Panc1 (cell line): ENCODE measurements around the gene DYNLT1. TPM values are rescaled to one million over a fixed set of nuclear protein-coding genes. Genes with fewer than 3 reads are reported as not detected.
A peak's percentile ranks its signal among the peaks of the same experiment; 100 is the strongest.
"Not testable (repeated sequence)": the region's sequence is repeated elsewhere in the genome, so short reads cannot be mapped to it uniquely, and the experiment has no call there.

ENCODE experiments used
- ATAC-seq: fragments of 200-7000 bp; cut with Tn5 transposase; 2 replicates; pipeline ENCODE4 v1.9.1; 2020; ENCODE audit warnings: mild to moderate bottlenecking, moderate library complexity
- BruUV-seq: library from RNA; stranded (reverse); fragments of 400-500 nt; replicated peaks from 2 replicates; lab custom pipeline; 2021; lab: Mats Ljungman, UMichigan
- CTCF ChIA-PET: fragments of 300-600 bp; sonication (Branson Sonifier 250); formaldehyde crosslinking; loops from one replicate; lab custom pipeline; 2022; ENCODE audit warnings: antibody characterized with exemption; lab: Charles Lee
- POLR2A ChIA-PET: fragments of 300-600 bp; sonication (Branson Sonifier 250); formaldehyde crosslinking; loops from one replicate; lab custom pipeline; 2022; ENCODE audit warnings: antibody characterized with exemption; lab: Charles Lee
- DNase-seq: peaks from one replicate; pipeline ENCODE4 v3.0.0-alpha.2; 2010; ENCODE audit warnings: low read depth, low spot score
- H3K27ac ChIP-seq: 2 replicates; pipeline ENCODE4 v1.5.1; 2011; ENCODE audit warnings: mild to moderate bottlenecking, low read length, inconsistent platforms
- H3K27me3 ChIP-seq: fragments of 200-500 bp; sonication (Bioruptor generic); 2 replicates; pipeline ENCODE4 v1.6.0; 2014; ENCODE audit warnings: low read length, inconsistent platforms; ENCODE audit not compliant: control insufficient read depth, insufficient read depth
- H3K36me3 ChIP-seq: fragments of 200-500 bp; sonication (Bioruptor generic); 2 replicates; pipeline ENCODE4 v1.5.1; 2014; ENCODE audit warnings: inconsistent platforms, mild to moderate bottlenecking, low read length, moderate library complexity; ENCODE audit not compliant: control insufficient read depth, insufficient read depth
- H3K4me1 ChIP-seq: 2 replicates; pipeline ENCODE4 v1.5.1; 2011; ENCODE audit warnings: inconsistent platforms, mild to moderate bottlenecking, low read length, moderate library complexity; ENCODE audit not compliant: control insufficient read depth, insufficient read depth
- H3K4me3 ChIP-seq, 2 experiments: 2 replicates each; pipeline ENCODE4 v1.5.1; 2011 to 2012; ENCODE audit warnings: low read depth in 2 of 2, low read length in 2 of 2, mild to moderate bottlenecking in 2 of 2, inconsistent platforms in 1 of 2, moderate library complexity in 1 of 2
- H3K9me3 ChIP-seq: fragments of 200-500 bp; sonication (Bioruptor generic); 2 replicates; pipeline ENCODE4 v1.5.1; 2014; ENCODE audit warnings: low read depth, mild to moderate bottlenecking, inconsistent platforms, low read length, moderate library complexity; ENCODE audit not compliant: control insufficient read depth, insufficient read depth
- POLR2AphosphoS5 ChIP-seq: IDR thresholded peaks from 2 replicates; pipeline ENCODE4 v1.6.1; 2012; ENCODE audit warnings: mild to moderate bottlenecking, low read depth, low read length, moderate library complexity
- SIN3A ChIP-seq: IDR thresholded peaks from 2 replicates; pipeline ENCODE4 v1.6.1; 2012; ENCODE audit warnings: low read depth, mild to moderate bottlenecking, low read length, moderate library complexity, borderline replicate concordance; ENCODE audit not compliant: insufficient read depth
- TCF7L2 ChIP-seq: IDR thresholded peaks from 2 replicates; pipeline ENCODE4 v1.6.1; 2011; ENCODE audit warnings: mild to moderate bottlenecking, low read depth, low read length, inconsistent platforms
- in situ Hi-C: cut with HindIII; loops from 2 replicates; pipeline ENCODE4 v1.10.0; 2016; ENCODE audit warnings: low sequenced_read_pairs, low pct_unique_long_range_greater_than_20kb
- intact Hi-C: fragments of 100-400 bp; cut with micrococcal nuclease; formaldehyde crosslinking; loops from one replicate; pipeline ENCODE4 v1.10.0; 2022; ENCODE audit not compliant: unreplicated experiment
- total RNA-seq: library from RNA; stranded (reverse); gene quantifications from one replicate; pipeline ENCODE4 v1.2.1, GENCODE V29; 2021; ENCODE audit not compliant: unreplicated experiment
- TF ChIP-seq, protein P1 (sequence below): fragments of 450-650 bp; IDR thresholded peaks from 2 replicates; pipeline ENCODE4 v1.5.1; 2017; ENCODE audit warnings: mild to moderate bottlenecking
- TF ChIP-seq, protein P2 (sequence below), 2 experiments: IDR thresholded peaks; 2 replicates each; pipeline ENCODE4 v1.6.1; 2011 to 2012; ENCODE audit warnings: low read depth in 2 of 2, control low read depth in 1 of 2, low read length in 1 of 2, mild to moderate bottlenecking in 1 of 2, moderate library complexity in 1 of 2; ENCODE audit not compliant: insufficient read depth in 1 of 2

DYNLT1 gene
- total RNA-seq, 1 experiment from 2014 or later = 137 TPM

DNA sequence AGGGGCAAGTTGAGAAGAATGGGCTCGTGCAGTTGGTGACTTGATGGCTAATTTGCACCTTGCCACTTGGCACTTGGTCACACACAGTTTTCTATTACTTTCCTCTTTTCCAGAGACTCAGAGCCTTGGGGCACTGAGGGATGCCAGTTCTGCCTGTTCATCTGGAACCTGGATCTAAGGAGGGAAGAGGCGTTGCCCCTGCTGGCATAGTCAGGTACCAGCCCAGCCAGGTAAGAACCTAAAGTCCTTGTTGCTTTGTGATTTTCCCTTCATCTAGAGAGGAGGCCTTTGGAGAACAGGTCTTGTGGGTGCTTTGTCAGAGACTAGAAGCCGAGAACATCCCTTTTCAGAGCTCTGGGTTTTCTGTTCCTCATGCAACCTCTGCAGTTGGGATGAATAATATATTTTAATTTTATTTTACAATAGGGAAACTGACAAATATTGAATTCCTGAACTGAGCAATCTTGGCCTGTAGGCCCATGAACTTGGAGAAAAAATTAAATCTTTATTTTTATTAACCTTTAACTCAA, 16.7 kb upstream of the DYNLT1 start:
- DNase-seq (no peak), ATAC-seq (no peak)
- intact Hi-C loops (loop anchor here (5.0 kb wide), 1 partner anchor 426 kb away; no protein-coding TSS in a partner anchor), in situ Hi-C loops (no loop called here)
- TF ChIP-seq TCF7L2 = no peak
- no peak for TF ChIP-seq POLR2AphosphoS5
- TF ChIP-seq, protein P1, sequence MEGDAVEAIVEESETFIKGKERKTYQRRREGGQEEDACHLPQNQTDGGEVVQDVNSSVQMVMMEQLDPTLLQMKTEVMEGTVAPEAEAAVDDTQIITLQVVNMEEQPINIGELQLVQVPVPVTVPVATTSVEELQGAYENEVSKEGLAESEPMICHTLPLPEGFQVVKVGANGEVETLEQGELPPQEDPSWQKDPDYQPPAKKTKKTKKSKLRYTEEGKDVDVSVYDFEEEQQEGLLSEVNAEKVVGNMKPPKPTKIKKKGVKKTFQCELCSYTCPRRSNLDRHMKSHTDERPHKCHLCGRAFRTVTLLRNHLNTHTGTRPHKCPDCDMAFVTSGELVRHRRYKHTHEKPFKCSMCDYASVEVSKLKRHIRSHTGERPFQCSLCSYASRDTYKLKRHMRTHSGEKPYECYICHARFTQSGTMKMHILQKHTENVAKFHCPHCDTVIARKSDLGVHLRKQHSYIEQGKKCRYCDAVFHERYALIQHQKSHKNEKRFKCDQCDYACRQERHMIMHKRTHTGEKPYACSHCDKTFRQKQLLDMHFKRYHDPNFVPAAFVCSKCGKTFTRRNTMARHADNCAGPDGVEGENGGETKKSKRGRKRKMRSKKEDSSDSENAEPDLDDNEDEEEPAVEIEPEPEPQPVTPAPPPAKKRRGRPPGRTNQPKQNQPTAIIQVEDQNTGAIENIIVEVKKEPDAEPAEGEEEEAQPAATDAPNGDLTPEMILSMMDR = no peak
- TF ChIP-seq, protein P2, sequence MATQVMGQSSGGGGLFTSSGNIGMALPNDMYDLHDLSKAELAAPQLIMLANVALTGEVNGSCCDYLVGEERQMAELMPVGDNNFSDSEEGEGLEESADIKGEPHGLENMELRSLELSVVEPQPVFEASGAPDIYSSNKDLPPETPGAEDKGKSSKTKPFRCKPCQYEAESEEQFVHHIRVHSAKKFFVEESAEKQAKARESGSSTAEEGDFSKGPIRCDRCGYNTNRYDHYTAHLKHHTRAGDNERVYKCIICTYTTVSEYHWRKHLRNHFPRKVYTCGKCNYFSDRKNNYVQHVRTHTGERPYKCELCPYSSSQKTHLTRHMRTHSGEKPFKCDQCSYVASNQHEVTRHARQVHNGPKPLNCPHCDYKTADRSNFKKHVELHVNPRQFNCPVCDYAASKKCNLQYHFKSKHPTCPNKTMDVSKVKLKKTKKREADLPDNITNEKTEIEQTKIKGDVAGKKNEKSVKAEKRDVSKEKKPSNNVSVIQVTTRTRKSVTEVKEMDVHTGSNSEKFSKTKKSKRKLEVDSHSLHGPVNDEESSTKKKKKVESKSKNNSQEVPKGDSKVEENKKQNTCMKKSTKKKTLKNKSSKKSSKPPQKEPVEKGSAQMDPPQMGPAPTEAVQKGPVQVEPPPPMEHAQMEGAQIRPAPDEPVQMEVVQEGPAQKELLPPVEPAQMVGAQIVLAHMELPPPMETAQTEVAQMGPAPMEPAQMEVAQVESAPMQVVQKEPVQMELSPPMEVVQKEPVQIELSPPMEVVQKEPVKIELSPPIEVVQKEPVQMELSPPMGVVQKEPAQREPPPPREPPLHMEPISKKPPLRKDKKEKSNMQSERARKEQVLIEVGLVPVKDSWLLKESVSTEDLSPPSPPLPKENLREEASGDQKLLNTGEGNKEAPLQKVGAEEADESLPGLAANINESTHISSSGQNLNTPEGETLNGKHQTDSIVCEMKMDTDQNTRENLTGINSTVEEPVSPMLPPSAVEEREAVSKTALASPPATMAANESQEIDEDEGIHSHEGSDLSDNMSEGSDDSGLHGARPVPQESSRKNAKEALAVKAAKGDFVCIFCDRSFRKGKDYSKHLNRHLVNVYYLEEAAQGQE (IDR thresholded peaks at IDR 0.05; ENCODE audit: insufficient read depth in 1 of 2, low read depth in 2 of 2, low read length in 1 of 2) = no peak
- no peak for TF ChIP-seq SIN3A
- H3K4me1 ChIP-seq = no peaks in the 10 kb centered on the region
- POLR2A ChIA-PET = no interaction called here
- H3K9me3 ChIP-seq = no peaks in the 10 kb centered on the region
- peaks cover 1% of the 10 kb centered on the region; the same call in 1 of the 2 replicates for H3K27me3 ChIP-seq
- H3K27ac ChIP-seq = no peak overlapping the region
- CTCF ChIA-PET = interaction anchor here (0.5 kb wide), 1 partner anchor 30 kb away, joined by 4 read pairs; no protein-coding TSS in a partner anchor
- no TSS peak for BruUV-seq
- H3K36me3 ChIP-seq = no peaks in the 10 kb centered on the region
- H3K4me3 ChIP-seq = no peak overlapping the region

DNA sequence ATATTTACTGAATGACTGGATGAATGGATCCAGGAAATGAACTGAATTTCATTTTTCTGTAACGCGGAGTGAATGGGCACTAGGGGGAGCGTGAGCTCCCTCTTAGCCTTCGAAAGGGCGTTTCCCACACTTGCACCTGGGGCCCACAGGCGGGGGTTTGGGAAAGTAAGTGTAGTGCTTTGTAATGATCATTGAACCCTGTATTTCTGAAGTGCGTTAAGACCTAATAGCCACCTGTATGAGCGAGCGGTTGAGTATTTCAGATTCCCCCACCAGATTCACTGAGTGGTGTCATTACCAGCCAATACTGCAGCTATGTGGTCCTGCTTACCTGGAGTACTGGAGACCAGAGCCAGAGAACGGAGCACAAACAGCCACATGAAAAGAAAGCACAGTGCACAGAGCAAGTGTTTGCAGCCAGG, 15.8 kb upstream of the DYNLT1 start:
- TF ChIP-seq, protein P1 = peak; percentile 43
- TF ChIP-seq, protein P2 (IDR thresholded peaks at IDR 0.05; ENCODE audit: insufficient read depth in 1 of 2, low read depth in 2 of 2, low read length in 1 of 2) = no peak
- TF ChIP-seq TCF7L2 (no peak), SIN3A (no peak), POLR2AphosphoS5 (no peak)
- Histone ChIP-seq H3K4me3 (no peak overlapping the region), H3K4me1 (no peaks in the 10 kb centered on the region), H3K27ac (no peak overlapping the region), H3K9me3 (no peaks in the 10 kb centered on the region), H3K27me3 (no peaks in the 10 kb centered on the region; the same call in 1 of the 2 replicates), H3K36me3 (no peaks in the 10 kb centered on the region)
- in situ Hi-C loops = no loop called here
- intact Hi-C loops = loop anchor here (5.0 kb wide), 1 partner anchor 427 kb away; no protein-coding TSS in a partner anchor
- no peak for DNase-seq
- ATAC-seq = peak; percentile 79
- no TSS peak for BruUV-seq
- ChIA-PET CTCF (interaction anchor here (0.7 to 1.6 kb wide), 3 partner anchors 31 to 1326 kb away, joined by 3 to 10 read pairs (median 3); no protein-coding TSS in a partner anchor), POLR2A (interaction anchor here (1.0 kb wide), 1 partner anchor 16 kb away, joined by 4 read pairs; the partner anchor contains the start of gene DYNLT1)

DNA sequence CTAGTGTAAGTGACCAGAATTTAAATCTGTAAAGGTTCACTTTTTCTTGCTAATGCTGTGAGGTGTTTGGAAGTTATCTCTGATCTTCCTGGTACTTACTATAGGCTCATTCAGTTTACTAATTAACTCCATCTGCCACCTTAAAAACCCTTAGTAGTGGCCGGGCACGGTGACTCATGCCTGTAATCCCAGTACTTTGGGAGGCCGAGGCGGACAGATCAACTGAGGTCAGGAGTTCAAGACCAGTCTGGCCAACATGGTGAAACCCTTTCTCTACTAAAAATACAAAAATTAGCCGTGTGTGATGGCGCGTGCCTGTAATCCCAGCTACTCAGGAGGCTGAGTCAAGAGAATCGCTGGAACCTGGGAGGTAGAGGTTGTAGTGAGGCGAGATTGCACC, 12.4 kb upstream of the DYNLT1 start:
- H3K4me3 ChIP-seq, CTCF ChIA-PET, in situ Hi-C loops, BruUV-seq, POLR2A ChIA-PET, intact Hi-C loops, H3K9me3 ChIP-seq, H3K4me1 ChIP-seq, H3K27ac ChIP-seq, H3K36me3 ChIP-seq, H3K27me3 ChIP-seq, DNase-seq, ATAC-seq: not testable (repeated sequence)
